ENCODE results near the gene NID1.

DNA sequence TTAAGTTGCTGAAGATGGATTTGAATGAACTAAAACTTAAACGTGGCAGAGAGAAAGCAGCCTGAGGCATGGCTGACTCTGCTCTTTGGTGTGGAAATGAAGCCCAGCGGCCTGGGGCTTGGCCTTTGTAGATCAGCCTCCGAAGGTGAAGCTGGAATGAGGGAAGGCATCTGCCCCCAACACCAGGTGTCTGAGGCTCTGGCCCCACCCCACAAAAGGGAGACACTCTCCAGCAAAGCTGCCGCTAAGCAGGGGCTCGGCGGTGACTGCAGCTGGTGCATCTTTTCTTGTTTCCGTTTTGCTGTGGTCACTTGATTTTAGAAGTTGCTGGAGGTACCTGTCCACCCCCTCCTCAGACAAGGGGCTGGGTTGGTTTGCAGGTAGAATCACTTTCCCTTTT is 38.2 kb upstream of the NID1 start:
- TF ChIP-seq CTCF (IDR thresholded peaks at IDR 0.05) (no peak), POLR2A (IDR thresholded peaks at IDR 0.05) (no peak), EP300 (IDR thresholded peaks at IDR 0.05) (no peak)

All from upper lobe of left lung (tissue), 4 donors.